ENCODE data around the gene HAGH. TPM values are rescaled to one million over a fixed set of nuclear protein-coding genes. Genes with fewer than 3 reads are reported as not detected.

HAGH gene
- total and polyA plus RNA-seq, 11 donors = 111 to 358 (median 165) TPM

DNA sequence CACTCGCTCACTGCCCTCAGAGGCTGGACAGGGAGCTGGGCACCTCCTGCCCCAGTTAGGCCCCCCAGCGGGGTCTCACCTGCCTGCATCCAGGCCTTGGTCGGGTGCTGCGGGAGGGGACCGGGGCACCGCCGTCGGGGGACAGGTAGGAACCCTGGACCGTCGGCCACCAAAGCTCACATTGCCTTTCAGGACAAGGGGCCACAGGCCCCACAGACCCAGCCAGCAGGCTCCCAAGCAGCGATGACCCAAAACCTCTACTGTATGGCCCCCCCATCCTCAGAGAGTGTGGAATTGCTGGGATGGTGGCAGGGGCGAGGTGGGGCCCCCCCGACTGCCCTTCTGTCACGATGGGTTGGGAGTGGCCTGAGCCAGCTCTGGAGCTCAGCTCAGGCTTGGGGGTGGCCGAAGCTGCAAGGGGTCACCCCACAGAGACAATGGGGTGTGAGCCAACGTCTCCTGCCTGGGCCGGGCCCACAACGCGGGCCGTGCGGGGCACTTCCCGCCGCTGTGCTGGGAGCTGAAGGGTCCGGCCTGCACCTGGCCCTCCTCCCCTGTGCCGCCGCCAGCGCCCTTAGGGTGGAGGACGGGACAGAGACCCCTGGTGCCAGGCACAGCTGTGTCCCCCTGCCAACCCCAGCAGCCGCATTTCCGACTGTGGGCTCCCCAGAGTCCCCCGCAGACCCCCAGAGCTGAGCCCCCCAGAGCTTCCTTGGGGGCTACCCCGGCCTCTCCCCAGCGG lies 33.6 kb downstream of the HAGH start:
- DNase-seq (peak in 2 of 5 donors; percentile 6 to 25), ATAC-seq (no peak)
- WGBS, 4 donors = 87 to 94% (median 93%) methylated on average over 16 to 33 of the region's 33 CpGs
- no peak overlapping the region for H3K27ac ChIP-seq
- intact Hi-C loops (cut with DNase I) = no loop called here
- H3K36me3 ChIP-seq = peaks cover 0 to 37% (median 16%) of the 10 kb centered on the region in 9 donors
- H3K27me3 ChIP-seq = no peaks in the 10 kb centered on the region
- TF ChIP-seq, protein P1, sequence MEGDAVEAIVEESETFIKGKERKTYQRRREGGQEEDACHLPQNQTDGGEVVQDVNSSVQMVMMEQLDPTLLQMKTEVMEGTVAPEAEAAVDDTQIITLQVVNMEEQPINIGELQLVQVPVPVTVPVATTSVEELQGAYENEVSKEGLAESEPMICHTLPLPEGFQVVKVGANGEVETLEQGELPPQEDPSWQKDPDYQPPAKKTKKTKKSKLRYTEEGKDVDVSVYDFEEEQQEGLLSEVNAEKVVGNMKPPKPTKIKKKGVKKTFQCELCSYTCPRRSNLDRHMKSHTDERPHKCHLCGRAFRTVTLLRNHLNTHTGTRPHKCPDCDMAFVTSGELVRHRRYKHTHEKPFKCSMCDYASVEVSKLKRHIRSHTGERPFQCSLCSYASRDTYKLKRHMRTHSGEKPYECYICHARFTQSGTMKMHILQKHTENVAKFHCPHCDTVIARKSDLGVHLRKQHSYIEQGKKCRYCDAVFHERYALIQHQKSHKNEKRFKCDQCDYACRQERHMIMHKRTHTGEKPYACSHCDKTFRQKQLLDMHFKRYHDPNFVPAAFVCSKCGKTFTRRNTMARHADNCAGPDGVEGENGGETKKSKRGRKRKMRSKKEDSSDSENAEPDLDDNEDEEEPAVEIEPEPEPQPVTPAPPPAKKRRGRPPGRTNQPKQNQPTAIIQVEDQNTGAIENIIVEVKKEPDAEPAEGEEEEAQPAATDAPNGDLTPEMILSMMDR (IDR thresholded peaks at IDR 0.05) = no peak
- no peak for TF ChIP-seq POLR2A (IDR thresholded peaks at IDR 0.05)
- H3K4me1 ChIP-seq = no peaks in the 10 kb centered on the region
- peaks cover 0 to 6% (median 0%) of the 10 kb centered on the region in 12 donors for H3K9me3 ChIP-seq
- no peak overlapping the region for H3K4me3 ChIP-seq

DNA sequence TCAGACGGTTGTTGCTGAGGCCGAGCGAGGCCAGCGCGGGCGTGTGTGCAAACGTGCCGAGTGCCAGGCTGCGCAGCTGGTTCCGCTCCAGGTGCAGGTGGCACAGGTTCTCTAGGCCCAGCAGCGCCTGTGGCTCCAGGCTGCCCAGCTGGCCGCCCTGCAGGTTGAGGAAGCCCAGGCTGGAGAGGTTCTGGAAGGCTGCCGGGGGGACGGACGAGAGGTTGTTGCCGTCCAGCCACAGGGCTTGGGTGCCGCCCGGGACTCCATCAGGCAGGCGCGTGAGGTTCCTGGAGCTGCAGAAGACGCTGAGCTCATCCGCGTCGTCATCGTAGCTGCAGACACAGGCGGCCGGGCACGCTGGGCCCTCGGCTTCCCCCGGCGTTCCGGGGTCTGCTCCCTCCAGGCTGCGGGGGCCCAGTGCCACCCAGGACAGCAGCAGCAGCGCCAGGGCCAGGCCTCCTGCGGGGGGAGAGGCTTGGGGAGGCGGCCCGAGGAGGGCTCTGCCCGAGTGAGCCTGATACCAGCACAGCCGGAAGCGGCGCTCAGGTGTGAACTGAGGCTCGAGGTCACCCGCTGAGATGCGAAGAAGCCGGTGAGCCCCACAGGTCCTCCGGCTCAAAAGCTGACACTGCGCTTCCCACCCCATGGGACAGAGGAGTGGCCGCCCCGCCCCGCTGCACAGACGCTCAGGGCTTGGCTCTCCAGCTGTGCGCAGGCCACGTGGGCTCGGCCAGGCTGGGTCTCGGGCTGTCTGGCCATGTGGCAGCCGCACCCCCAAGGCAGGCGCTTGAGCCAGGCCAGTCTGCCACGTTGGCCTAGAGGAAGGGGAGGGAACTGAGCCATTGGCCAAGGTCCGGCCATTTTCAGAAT lies 34.4 kb downstream of the HAGH start:
- ATAC-seq (peak in 2 of 4 donors; percentile 5), DNase-seq (peak in 2 of 5 donors; percentile 6 to 23)
- intact Hi-C loops (cut with DNase I) = no loop called here
- TF ChIP-seq, protein P1 (IDR thresholded peaks at IDR 0.05) = no peak
- TF ChIP-seq POLR2A (IDR thresholded peaks at IDR 0.05) = no peak
- H3K9me3 ChIP-seq = no peaks in the 10 kb centered on the region
- no peak overlapping the region for H3K27ac ChIP-seq
- H3K4me3 ChIP-seq = no peak overlapping the region
- H3K4me1 ChIP-seq = no peaks in the 10 kb centered on the region
- 83 to 89% (median 86%) methylated on average over 45 to 59 of the region's 59 CpGs for WGBS, 4 donors
- H3K27me3 ChIP-seq = no peaks in the 10 kb centered on the region
- peaks cover 0 to 45% (median 22%) of the 10 kb centered on the region in 9 donors for H3K36me3 ChIP-seq

DNA sequence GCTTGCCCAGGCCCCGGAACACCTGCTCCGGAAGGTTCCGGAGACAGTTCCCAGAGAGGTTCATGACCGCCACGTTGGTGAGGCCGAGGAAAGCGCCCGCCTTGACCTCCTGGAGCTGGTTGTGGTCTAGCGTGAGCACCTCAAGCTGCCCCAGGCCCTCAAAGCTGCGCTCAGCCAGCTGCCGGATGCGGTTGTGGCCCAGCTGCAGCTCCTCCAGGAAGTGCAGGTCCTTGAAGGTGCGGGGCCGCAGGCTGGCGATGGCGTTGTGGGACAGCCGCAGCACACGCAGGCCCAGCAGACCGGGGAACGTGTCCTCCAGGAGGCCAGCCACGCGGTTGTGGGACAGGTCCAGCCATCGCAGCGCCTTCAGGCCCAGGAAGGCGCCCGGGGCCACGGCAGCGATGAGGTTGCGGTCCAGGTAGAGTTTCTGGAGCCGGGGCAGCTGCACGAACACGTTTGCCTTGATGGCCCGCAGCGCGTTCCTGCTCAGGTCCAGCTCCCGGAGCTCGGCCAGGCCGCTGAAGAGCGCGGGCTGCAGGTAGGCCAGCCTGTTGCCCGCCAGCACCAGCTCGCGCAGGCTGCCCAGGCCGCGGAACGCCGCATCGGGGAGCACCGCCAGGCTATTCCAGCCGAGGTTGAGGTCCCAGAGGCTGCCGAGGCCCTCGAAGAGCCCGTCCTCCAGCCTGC lies 35.2 kb downstream of the HAGH start:
- Histone ChIP-seq H3K27me3 (no peaks in the 10 kb centered on the region), H3K27ac (no peak overlapping the region), H3K36me3 (peaks cover 0 to 52% (median 29%) of the 10 kb centered on the region in 9 donors), H3K4me3 (no peak overlapping the region), H3K9me3 (no peaks in the 10 kb centered on the region), H3K4me1 (no peaks in the 10 kb centered on the region)
- DNase-seq (peak in 1 of 5 donors; percentile 5), ATAC-seq (no peak)
- WGBS, 4 donors = 94 to 96% (median 95%) methylated on average over 42 to 53 of the region's 53 CpGs
- intact Hi-C loops (cut with DNase I) = no loop called here
- TF ChIP-seq, protein P1 (IDR thresholded peaks at IDR 0.05) = no peak
- TF ChIP-seq POLR2A (IDR thresholded peaks at IDR 0.05) = no peak
